GM21390 (cell line): ENCODE data around the gene MIEN1.
"Not testable (repeated sequence)": the region's sequence is repeated elsewhere in the genome, so short reads cannot be mapped to it uniquely, and the experiment has no call there.

Source experiments
- ATAC-seq: cut with Tn5 transposase; IDR thresholded peaks from one replicate; pipeline ENCODE4 v1.9.1; 2021; ENCODE audit not compliant: unreplicated experiment

MIEN1 gene

DNA sequence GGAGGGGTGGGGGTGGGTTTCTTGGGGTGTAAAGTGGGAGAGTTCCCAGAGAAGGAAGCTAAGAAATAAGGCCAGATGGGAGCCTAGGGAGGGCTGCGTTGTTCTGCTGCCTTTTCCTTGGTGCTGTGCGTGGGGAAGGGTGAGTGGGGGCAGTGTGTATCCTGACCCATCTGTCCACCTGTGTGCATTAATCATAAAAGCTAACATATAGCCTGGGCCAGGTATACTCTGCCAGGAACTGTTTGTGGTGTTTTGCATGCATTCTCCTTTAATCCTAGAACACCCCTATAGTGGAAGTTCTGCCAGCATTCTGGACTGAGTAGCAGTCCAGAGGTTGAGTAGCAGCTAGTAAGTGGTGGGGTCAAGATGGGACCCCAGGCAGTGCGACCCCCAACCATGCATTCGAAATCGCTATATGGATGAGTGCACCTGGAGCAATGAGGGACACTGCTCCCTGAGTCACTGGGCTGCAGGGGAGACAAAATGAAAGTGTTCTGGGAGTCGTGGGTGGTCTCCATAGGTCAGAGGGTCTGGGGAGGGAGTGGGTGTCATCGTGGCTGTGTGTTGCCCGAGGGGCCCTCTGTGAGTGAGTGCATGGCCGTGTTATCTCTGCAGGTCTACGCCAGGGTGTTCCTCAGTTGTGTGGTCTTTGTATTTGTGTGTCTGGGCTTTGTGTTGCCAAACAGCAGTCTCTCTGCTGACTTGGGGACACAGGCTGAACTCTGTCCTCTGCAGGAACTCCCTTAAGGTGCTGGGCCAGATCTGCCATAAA is 29.1 kb downstream of the MIEN1 start:
- ATAC-seq = no peak

DNA sequence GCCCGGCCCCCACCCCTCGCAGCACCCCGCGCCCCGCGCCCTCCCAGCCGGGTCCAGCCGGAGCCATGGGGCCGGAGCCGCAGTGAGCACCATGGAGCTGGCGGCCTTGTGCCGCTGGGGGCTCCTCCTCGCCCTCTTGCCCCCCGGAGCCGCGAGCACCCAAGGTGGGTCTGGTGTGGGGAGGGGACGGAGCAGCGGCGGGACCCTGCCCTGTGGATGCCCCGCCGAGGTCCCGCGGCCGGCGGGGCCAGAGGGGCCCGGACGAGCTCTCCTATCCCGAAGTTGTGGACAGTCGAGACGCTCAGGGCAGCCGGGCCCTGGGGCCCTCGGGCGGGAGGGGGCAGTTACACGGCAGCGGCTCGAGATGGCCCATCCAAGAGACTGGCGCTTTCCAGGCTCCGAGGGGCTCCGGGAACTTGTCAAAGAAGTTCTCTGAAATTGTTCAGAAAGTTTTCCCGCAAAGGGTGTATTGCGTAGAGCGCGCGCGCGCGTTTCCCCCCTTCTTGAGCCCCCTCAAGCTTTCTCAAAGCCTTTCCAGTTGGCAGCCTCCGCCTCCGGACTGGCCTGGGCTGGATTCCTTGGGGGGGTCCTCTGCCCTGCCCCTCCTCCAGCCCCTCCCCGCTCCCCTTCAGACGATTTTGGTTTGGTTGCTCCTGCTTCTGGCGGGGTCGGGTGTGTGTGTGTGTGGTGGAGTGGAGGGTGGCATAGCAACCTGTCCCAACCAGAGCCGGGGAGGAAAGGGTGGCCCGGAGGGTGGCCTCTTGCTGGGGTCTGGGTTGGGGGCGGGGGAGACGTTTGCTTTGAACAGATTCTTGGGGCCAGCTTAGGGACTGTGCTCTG is 30.0 kb downstream of the MIEN1 start:
- no peak for ATAC-seq

DNA sequence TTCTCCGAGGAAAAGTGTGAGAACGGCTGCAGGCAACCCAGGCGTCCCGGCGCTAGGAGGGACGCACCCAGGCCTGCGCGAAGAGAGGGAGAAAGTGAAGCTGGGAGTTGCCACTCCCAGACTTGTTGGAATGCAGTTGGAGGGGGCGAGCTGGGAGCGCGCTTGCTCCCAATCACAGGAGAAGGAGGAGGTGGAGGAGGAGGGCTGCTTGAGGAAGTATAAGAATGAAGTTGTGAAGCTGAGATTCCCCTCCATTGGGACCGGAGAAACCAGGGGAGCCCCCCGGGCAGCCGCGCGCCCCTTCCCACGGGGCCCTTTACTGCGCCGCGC is 30.5 kb downstream of the MIEN1 start, which contains the start of gene ERBB2:
Gene ERBB2, plus strand, starts transcription at position 247 of the 330 bp plus-strand sequence. CDS start 175 bp downstream, outside the sequence.
- no peak for ATAC-seq

DNA sequence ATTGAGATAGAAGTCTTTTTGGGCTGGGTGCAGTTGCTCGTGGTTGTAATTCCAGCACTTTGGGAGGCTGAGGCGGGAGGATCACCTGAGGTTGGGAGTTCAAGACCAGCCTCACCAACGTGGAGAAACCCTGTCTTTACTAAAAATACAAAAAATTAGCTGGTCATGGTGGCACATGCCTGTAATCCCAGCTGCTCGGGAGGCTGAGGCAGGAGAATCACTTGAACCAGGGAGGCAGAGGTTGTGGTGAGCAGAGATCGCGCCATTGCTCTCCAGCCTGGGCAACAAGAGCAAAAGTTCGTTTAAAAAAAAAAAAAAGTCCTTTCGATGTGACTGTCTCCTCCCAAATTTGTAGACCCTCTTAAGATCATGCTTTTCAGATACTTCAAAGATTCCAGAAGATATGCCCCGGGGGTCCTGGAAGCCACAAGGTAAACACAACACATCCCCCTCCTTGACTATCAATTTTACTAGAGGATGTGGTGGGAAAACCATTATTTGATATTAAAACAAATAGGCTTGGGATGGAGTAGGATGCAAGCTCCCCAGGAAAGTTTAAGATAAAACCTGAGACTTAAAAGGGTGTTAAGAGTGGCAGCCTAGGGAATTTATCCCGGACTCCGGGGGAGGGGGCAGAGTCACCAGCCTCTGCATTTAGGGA is 31.0 kb downstream of the MIEN1 start:
- not testable (repeated sequence) for ATAC-seq

DNA sequence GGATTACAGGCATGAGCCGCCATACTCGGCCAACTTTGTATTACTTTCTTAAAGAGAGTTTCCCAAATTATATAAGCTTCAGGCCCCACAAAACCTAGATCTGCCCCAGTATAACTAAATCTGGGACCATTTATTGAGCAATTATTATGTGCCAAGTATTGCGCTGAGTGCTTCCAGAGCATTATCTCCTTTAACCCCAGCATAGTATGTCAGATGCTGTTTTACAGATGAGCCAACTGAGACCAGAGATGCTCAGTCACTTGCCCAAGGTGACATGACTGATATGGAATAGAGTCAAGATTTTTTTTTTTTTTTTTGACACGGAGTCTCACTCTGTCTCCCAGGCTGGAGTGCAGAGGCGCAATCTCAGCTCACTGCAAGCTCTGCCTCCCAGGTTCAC is 32.4 kb downstream of the MIEN1 start:
- no peak for ATAC-seq

DNA sequence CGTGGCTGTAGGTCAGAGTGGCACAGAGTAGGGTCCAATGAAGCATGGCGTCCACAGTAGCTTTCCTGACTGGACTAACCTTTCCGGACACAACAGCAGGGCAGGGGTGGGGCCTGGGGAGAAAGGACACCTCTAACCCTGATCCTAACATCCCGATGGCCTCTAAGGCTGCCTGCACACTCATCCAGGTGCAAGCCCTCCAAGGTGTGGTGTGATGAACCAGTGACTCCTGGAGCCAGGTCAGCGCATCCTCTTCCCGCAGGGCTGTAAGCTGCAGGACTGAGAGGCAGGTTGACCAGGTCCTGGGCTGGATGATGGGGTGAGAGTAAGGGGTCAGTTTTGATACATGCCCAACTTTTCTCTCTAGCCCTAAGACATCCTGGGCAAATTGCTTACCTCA is 33.6 kb downstream of the MIEN1 start:
- ATAC-seq = no peak

DNA sequence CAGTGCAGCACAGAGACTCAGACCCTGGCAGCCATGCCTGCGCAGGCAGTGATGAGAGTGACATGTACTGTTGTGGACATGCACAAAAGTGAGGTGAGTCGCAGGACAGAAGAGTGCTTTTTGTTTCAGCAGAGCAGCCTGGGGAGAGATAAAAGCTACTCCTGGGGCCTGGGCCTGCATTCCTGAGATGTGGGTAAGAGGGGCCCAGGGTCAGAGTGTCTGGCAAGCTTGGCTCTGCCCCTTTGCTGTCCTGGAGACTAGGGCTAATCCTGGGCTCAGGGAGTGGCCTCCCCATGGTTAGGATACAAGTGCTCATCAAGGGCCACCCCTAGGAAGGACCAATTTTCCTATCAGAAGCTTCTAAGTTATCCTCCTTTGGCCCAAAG is 35.2 kb downstream of the MIEN1 start:
- no peak for ATAC-seq

DNA sequence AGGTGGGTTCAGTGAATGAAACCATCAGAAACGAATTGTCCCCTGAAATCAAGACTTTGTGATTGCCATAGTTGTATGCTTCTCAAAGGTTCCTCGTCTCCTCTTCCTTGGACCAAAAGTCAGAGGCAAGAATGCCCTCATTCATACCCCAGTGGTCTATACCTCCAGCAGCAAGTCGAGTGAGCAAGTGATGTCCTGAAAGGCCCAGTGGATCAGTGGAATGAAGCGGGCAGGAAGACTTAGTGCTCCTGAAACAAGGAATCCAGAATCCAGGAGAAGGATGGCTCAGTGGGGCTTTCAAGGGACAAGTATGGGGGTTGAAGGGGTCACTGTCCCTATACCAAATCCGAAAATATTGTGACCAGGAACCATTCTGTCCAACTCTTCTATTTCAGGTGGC is 35.7 kb downstream of the MIEN1 start:
- ATAC-seq = no peak

DNA sequence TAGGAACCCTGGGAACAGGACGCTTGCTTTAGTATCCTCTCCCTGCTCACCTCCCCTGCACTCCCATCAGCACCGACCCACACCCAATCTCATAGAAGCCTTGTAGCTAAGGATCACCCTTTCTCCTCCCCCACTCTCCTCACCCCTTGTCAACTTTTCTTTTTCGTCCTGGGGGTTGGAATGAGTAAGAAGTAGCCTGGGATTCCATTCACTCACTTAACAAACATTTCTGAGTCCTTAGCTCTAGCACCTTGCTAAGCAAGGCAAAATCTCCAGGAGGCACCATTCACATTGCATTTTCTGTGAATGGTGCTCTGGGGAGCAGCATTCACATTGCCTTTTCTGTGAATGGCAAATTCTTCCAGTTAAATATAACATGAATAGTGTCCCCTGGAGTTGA is 41.4 kb downstream of the MIEN1 start:
- no peak for ATAC-seq

DNA sequence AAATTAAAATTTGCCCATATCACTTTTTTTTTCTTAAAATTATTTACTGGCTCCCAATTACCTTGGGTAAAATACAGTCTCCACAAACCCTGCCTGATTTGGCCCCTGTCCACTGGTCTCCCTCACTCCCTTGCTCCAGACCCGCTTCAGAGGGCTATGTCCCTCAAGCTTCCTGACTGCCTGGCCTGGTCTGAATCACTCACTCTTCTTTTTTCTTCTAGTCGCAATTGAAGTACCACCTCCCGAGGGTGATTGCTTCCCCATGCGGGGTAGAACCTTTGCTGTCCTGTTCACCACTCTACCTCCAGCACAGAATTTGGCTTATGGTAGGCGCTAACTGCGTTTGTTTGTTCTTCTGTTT is 41.9 kb downstream of the MIEN1 start:
- no peak for ATAC-seq

DNA sequence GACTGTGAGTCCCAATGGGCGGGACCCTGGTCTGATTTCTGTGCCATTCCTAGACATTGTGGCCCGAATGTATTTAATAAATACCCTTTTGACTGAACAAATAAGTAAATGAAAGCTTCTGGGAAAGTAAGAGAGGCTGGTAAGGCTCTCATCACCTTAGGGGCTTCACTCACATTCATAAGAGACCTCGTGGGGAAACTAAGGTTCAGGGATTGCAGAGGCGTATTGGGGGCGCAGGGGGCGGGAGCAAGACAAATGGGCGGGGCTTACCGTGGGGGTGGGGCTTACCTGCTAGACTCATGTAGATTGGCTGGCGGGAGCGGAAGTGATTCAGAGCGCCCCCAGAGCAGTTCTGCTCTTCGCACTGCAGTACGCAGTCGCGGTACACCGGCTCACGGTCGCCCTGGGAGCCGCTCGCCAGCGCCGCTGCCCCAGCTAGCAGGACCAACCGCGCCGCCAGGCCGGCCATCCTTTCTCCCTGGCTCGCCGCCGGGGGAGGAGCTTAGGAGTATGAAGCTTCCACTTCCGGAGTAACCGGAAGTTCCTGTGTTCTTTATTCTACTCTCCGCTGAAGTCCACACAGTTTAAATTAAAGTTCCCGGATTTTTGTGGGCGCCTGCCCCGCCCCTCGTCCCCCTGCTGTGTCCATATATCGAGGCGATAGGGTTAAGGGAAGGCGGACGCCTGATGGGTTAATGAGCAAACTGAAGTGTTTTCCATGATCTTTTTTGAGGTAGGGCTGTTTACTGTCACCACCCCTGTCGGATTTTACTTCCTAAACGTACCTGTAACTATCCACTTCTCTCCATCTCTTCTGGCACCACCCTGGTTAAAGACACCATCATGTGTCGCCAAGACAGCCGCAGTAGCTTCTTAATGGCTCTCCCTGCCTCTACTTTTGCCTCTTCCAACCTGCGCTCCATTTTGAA is 42.5 kb downstream of the MIEN1 start, which contains the start of gene PGAP3:
Gene PGAP3, minus strand, starts transcription at position 512 of the 929 bp plus-strand sequence. Its CDS starts 43 bp downstream, at position 469.
- ATAC-seq = peak; percentile 89

DNA sequence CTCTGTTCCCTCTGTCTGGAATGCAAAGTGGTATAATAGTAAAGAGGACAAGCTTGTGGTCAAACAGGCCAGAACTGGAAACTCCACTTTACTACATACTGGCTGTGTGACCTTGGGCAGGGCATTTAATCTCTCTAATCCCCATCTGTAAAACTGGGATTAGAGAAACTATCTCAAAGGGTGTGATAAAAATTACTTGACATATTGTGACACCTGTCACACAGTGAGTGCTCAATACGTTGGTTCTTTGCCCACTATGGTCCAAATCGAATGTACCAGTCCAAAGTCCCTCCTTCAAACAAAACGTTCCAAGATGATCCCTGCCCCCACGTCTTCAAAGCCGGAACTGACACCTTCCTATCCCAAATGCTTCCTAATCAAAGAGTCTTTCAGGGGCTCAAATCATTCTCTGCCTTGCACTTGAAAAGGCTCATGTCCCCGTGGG is 43.2 kb downstream of the MIEN1 start:
- ATAC-seq = no peak

DNA sequence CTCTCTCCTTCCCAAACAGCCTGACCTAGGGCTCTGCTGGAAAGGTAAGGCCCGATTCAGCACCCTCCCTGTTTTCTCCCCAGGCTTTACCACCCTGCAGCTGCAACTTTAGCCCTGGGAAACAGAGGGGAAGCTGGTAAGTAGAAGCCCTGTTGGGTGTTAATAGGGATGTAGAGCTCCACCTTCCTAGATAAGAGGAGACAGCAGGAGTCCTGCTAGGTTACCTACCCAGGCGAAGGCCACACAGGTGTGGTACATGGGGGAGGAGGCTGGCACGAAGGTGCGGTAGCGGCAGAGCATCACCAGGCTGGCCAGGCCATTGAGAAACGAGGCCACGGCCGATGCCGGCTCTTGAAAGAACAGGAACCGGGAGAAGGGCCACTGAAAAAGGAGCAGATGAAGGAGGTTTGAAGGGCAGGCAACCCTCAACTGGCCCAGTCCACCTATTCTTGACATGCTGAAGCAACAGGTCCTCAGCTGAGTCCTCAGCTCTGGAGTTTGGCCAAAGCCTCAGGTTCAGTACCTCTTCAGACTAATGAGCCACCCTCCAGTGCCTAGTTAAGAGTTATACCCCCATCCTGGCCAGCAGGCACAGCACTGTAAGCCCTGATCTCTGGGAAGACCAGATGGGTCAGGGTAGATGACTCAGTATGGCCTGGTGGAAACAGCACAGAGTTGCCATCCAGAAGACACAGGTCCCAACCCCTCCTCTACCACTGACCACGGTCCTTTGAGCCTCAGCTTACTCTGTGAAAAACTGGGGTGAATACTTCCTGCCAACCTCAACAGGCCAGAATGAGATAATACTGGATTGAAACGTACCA is 45.8 kb downstream of the MIEN1 start:
- no peak for ATAC-seq

DNA sequence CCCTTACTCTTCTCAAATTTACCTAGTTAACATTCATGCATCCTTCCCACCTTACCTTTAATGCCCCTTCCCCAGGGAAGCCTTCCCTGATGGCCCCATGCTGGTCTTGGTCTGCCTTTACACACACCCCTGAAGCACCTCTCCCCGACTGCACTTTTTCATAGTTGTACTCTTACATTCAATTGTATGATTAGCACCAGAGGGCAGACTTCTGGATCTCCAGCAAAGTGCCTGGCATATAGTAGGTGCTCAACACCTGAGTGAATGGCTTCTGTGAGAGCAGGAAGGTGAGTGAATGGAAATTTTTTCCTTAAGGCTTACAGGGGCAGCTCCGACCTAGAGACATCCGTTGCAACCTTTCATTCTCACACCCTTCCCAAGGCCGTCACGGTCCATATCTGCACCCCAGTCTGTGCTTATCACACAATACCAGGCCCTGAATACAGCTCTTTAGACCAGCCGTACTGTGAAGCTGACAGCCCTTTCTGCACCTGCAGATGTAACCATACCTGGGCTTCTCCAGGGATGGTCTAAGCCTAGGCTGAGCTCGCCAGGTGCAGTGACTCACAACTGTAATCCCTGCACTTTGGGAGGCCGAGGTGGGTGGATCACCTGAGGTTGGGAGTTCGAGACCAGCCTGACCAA is 46.9 kb downstream of the MIEN1 start:
- ATAC-seq = no peak

DNA sequence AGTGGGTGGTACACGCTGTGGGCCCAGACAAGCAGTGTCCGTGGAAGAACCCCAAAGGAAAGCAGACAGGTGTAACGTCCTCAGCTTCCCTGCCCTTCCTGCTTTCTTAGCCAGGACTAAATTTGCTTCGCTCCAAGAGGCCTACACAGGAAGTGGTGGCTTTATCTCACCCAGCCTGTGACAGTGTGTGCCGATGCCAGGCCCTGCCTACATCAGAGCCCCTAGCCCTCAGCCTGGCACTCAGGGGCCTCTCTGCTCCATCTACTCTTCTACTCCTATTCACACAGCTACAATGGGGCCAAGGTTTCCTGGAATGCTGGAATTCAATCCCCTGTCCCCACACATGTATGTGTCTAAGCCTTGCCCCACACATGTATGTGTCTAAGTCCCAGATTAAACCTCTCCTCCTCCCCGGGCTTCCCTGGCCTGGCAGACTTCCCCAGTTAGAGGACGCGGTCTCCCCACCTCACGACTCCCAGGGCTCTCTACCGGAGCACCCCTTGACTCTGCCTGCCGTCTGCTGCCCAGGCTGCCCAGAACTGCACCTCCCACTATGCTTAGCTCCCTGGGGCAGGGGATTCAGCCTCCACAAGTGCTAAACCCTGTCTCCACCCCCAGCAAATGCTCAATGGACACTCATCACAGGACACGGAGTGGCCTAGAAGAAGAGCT is 50.7 kb downstream of the MIEN1 start:
- no peak for ATAC-seq
